Stimulated activated CD8-positive, alpha-beta memory T cell treated with anti-CD3 and anti-CD28 coated beads, Interleukin-7, amount 100 ng/mL, for 4 hours (primary cell): ENCODE data around the gene DALRD3.
"Not testable (repeated sequence)": the region's sequence is repeated elsewhere in the genome, so short reads cannot be mapped to it uniquely, and the experiment has no call there.

Source experiments
- DNase-seq, 2 donors: peaks; one replicate each; pipeline ENCODE4 v3.0.0-alpha.2; 2020; ENCODE audit warnings: low read depth in 2 of 2

The DALRD3 gene

GRCh38 chr3:49021813-49022687 lies 3.7 kb upstream of the DALRD3 start, which contains the start of gene NDUFAF3:
Gene NDUFAF3, plus strand, starts transcription at chr3:49022121. Its CDS starts 24 bp downstream, at chr3:49022145.
- DNase-seq: peak; percentile 78 to 86

GRCh38 chr3:49021213-49021812 lies 2.9 kb upstream of the DALRD3 start:
- peak; percentile 95 to 97 for DNase-seq

GRCh38 chr3:49020330-49021212 lies 2.2 kb upstream of the DALRD3 start:
- DNase-seq: peak in 1 of 2 donors; percentile 24

- no peak for DNase-seq
These were observed 1.6 kb upstream of the DALRD3 start for GRCh38 chr3:49019941-49020329.

GRCh38 chr3:49018707-49019006 lies 277 bp upstream of the DALRD3 start:
- no peak for DNase-seq

GRCh38 chr3:49017229-49017970 lies 980 bp downstream of the DALRD3 start:
- no peak for DNase-seq

- DNase-seq: no peak
These were observed 1.8 kb downstream of the DALRD3 start for GRCh38 chr3:49016414-49017228.

- no peak for DNase-seq
These were observed 2.6 kb downstream of the DALRD3 start for GRCh38 chr3:49015765-49016164.

- DNase-seq: no peak
These were observed 3.3 kb downstream of the DALRD3 start for GRCh38 chr3:49015072-49015471.

- peak in 1 of 2 donors; percentile 25 for DNase-seq
These were observed 4.4 kb downstream of the DALRD3 start for GRCh38 chr3:49013738-49014660.

GRCh38 chr3:49013113-49013737 lies 5.2 kb downstream of the DALRD3 start:
- DNase-seq: no peak

- DNase-seq: no peak
These were observed 5.9 kb downstream of the DALRD3 start for GRCh38 chr3:49012441-49013017.

GRCh38 chr3:49009396-49009795 lies 9.0 kb downstream of the DALRD3 start:
- no peak for DNase-seq

GRCh38 chr3:49008627-49009026 lies 9.8 kb downstream of the DALRD3 start:
- DNase-seq: not testable (repeated sequence)

GRCh38 chr3:49007771-49008528 lies 10.4 kb downstream of the DALRD3 start:
- DNase-seq: peak; percentile 86 to 88

GRCh38 chr3:49007068-49007770 lies 11.2 kb downstream of the DALRD3 start, which contains the start of gene WDR6:
Gene WDR6, plus strand, starts transcription at chr3:49007391. Its CDS starts 41 bp downstream, at chr3:49007432.
- peak; percentile 95 to 96 for DNase-seq

- no peak for DNase-seq
These were observed 11.8 kb downstream of the DALRD3 start for GRCh38 chr3:49006408-49007067.
